HCT116 (cell line): ENCODE data around the gene FBXL14.

Experiments
- EZH2 ChIP-seq: fragments of 200-600 bp; sonication (generic); IDR thresholded peaks from 2 replicates; pipeline ENCODE4 v1.6.1; 2017; ENCODE audit warnings: antibody characterized with exemption, mixed run types
- POLR2AphosphoS5 ChIP-seq: IDR thresholded peaks from 2 replicates; pipeline ENCODE4 v1.6.1; 2011; ENCODE audit warnings: mild to moderate bottlenecking, low read depth, low read length, moderate library complexity
- SP1 ChIP-seq: IDR thresholded peaks from 2 replicates; pipeline ENCODE4 v1.6.1; 2012; ENCODE audit warnings: low read depth
- YY1 ChIP-seq: IDR thresholded peaks from 2 replicates; pipeline ENCODE4 v1.6.1; 2011; ENCODE audit warnings: low read length, low read depth, moderate library complexity, mild to moderate bottlenecking; ENCODE audit not compliant: insufficient replicate concordance; ENCODE audit errors: extremely low read depth
- TF ChIP-seq, protein P1 (sequence below), 3 experiments: fragments of 200-600 bp in 1 of 3; sonication (generic) in 1 of 3; IDR thresholded peaks in 2 of 3; conservative IDR thresholded peaks in 1 of 3; 2 replicates each; pipeline ENCODE4 v1.5.1; 2012 to 2017; ENCODE audit warnings: low read depth in 2 of 3, low read length in 2 of 3, antibody characterized with exemption in 1 of 3, borderline replicate concordance in 1 of 3, control low read depth in 1 of 3, mild to moderate bottlenecking in 1 of 3, mixed read lengths in 1 of 3, mixed run types in 1 of 3, moderate library complexity in 1 of 3; ENCODE audit not compliant: insufficient read depth in 1 of 3

DNA sequence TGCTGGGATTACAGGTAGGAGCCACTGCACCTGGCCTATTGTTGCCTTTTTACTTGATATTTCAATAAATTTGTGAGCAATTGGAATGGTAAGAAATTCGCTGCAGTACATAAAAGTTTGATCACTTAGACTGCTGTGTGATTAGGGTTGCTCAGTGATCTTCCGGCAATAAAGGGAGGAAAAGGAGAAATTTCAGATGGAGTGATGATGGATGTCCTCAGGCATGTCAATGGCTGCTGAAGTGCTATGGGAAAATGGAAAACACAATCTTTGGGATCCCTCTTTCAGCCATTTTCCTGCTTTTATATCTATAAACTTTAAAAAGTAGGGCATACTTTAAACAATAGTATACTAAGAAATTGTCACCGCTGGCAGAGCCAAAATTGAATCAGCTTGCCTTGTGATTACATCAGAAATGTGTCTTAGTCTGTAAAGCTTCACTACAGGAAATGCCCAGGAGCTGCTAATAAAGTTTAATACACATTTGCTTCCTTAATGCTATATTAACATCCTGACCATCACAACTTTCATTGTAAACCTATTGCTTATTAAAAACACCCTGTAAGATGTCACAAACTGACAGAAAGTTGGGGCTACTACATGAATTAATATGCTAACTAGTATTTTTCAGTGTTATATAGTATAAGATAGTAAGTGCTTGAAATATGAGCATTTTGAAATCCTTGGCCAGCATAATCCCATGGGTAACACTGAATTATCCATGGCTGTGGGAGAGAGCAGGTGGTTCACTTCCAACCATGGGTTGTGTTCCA, 13.7 kb upstream of the FBXL14 start:
- no peak for TF ChIP-seq POLR2AphosphoS5
- TF ChIP-seq, protein P1, sequence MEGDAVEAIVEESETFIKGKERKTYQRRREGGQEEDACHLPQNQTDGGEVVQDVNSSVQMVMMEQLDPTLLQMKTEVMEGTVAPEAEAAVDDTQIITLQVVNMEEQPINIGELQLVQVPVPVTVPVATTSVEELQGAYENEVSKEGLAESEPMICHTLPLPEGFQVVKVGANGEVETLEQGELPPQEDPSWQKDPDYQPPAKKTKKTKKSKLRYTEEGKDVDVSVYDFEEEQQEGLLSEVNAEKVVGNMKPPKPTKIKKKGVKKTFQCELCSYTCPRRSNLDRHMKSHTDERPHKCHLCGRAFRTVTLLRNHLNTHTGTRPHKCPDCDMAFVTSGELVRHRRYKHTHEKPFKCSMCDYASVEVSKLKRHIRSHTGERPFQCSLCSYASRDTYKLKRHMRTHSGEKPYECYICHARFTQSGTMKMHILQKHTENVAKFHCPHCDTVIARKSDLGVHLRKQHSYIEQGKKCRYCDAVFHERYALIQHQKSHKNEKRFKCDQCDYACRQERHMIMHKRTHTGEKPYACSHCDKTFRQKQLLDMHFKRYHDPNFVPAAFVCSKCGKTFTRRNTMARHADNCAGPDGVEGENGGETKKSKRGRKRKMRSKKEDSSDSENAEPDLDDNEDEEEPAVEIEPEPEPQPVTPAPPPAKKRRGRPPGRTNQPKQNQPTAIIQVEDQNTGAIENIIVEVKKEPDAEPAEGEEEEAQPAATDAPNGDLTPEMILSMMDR (IDR thresholded peaks at IDR 0.05 in 2 of 3, conservative IDR thresholded peaks at IDR 0.05 in 1 of 3; ENCODE audit: borderline replicate concordance in 1 of 3, insufficient read depth in 1 of 3, low read depth in 2 of 3, low read length in 2 of 3), result no peak
- TF ChIP-seq EZH2, result no peak
- TF ChIP-seq YY1, result no peak
- no peak for TF ChIP-seq SP1
